GM12878 (cell line): ENCODE measurements around the gene HLA-DRA. TPM values are rescaled to one million over a fixed set of nuclear protein-coding genes. Genes with fewer than 3 reads are reported as not detected.
A peak's percentile ranks its signal among the peaks of the same experiment; 100 is the strongest.

Experiments used
- ATAC-seq: fragments of 200-7000 bp; cut with Tn5 transposase; 3 replicates; pipeline ENCODE4 v1.9.1; 2020; ENCODE audit warnings: mild to moderate bottlenecking, moderate library complexity
- BruUV-seq: library from RNA; stranded (reverse); fragments of 400-500 nt; replicated peaks from 2 replicates; lab custom pipeline; 2021; lab: Mats Ljungman, UMichigan
- CTCF ChIA-PET: fragments of 300-600 bp; sonication (Branson Sonifier 250); formaldehyde crosslinking; extraction: SDS; loops from one replicate; lab custom pipeline; 2021; ENCODE audit warnings: inconsistent platforms; lab: Yijun Ruan, JAX
- POLR2A ChIA-PET: fragments of 350-600 bp; formaldehyde crosslinking; extraction: SDS; loops from one replicate; lab custom pipeline; 2021; ENCODE audit warnings: inconsistent platforms; lab: Charles Lee
- RAD21 ChIA-PET: fragments of 300-600 bp; sonication (Branson Sonifier 250); formaldehyde crosslinking; loops from one replicate; lab custom pipeline; 2023; ENCODE audit warnings: antibody characterized with exemption; ENCODE audit not compliant: unreplicated experiment; lab: Charles Lee
- SMC1A ChIA-PET: fragments of 300-600 bp; sonication (Branson Sonifier 250); formaldehyde crosslinking; loops from one replicate; lab custom pipeline; 2023; ENCODE audit not compliant: unreplicated experiment, uncharacterized antibody; lab: Charles Lee
- DNase-seq: peaks from one replicate; pipeline ENCODE4 v3.0.0-alpha.2; 2011; ENCODE audit warnings: low read depth, low spot score
- FAIRE-seq: peaks from 3 replicates; lab custom pipeline; 2011; peaks lifted over from hg19 to GRCh38; lab: Jason Lieb, UNC
- H2AFZ ChIP-seq: 2 replicates; pipeline ENCODE4 v1.6.0; 2011; ENCODE audit warnings: low read depth, low read length, control low read depth; ENCODE audit not compliant: control insufficient read depth
- H3K27ac ChIP-seq: 2 replicates; pipeline ENCODE4 v1.5.1; 2011; ENCODE audit warnings: control low read depth; ENCODE audit not compliant: control insufficient read depth, insufficient read depth
- H3K27me3 ChIP-seq, 2 experiments: replicated peaks in 1 of 2; 2 replicates each; pipeline versions ENCODE4 v1.6.0 to v1.6.1; 2011; ENCODE audit warnings: low read length in 1 of 2; ENCODE audit not compliant: control insufficient read depth in 2 of 2, insufficient read depth in 2 of 2
- H3K36me3 ChIP-seq, 2 experiments: 2 replicates each; pipeline ENCODE4 v1.5.1; 2011; ENCODE audit warnings: low read length in 1 of 2; ENCODE audit not compliant: control insufficient read depth in 2 of 2, insufficient read depth in 2 of 2
- H3K4me1 ChIP-seq: 2 replicates; pipeline ENCODE4 v1.6.1; 2011; ENCODE audit warnings: mild to moderate bottlenecking, low read length, moderate library complexity, mixed read lengths; ENCODE audit not compliant: control insufficient read depth, insufficient read depth
- H3K4me2 ChIP-seq: 2 replicates; pipeline ENCODE4 v1.6.0; 2011; ENCODE audit warnings: control low read depth; ENCODE audit not compliant: control insufficient read depth, insufficient read depth
- H3K4me3 ChIP-seq: fragments of 200-600 bp; sonication (generic); 2 replicates; pipeline ENCODE4 v1.5.1; 2016
- H3K79me2 ChIP-seq: 2 replicates; pipeline ENCODE4 v1.6.0; 2011; ENCODE audit warnings: low read length; ENCODE audit not compliant: control insufficient read depth, insufficient read depth
- H3K9ac ChIP-seq: 2 replicates; pipeline ENCODE4 v1.8.0; 2011; ENCODE audit warnings: low read length, control low read depth, mixed read lengths; ENCODE audit not compliant: control insufficient read depth, insufficient read depth
- H3K9me3 ChIP-seq: replicated peaks from 3 replicates; pipeline ENCODE4 v1.5.1; 2011; ENCODE audit warnings: mild to moderate bottlenecking, low read length; ENCODE audit not compliant: control insufficient read depth, insufficient read depth
- H4K20me1 ChIP-seq: 2 replicates; pipeline ENCODE4 v1.6.0; 2011; ENCODE audit not compliant: control insufficient read depth, insufficient read depth
- BMI1 ChIP-seq: fragments of 450-650 bp; IDR thresholded peaks from 2 replicates; pipeline ENCODE4 v1.6.1; 2016; ENCODE audit warnings: mild to moderate bottlenecking, moderate library complexity, borderline replicate concordance
- CBFB ChIP-seq: IDR thresholded peaks from 2 replicates; pipeline ENCODE4 v1.6.1; 2016; ENCODE audit warnings: antibody characterized with exemption, low read depth
- POLR2A ChIP-seq: IDR thresholded peaks from 2 replicates; pipeline ENCODE4 v1.6.1; 2011; ENCODE audit warnings: low read depth, mild to moderate bottlenecking, low read length
- POLR2AphosphoS2 ChIP-seq: IDR thresholded peaks from 2 replicates; pipeline ENCODE4 v1.6.1; 2011; ENCODE audit warnings: low read depth, mild to moderate bottlenecking, low read length, improper control_type of control experiment, moderate library complexity
- POLR2AphosphoS5 ChIP-seq: IDR thresholded peaks from 2 replicates; pipeline ENCODE4 v1.6.1; 2011; ENCODE audit warnings: mild to moderate bottlenecking, low read length, inconsistent platforms
- POU2F2 ChIP-seq: IDR thresholded peaks from 3 replicates; pipeline ENCODE4 v1.6.1; 2011; ENCODE audit warnings: low read depth, mild to moderate bottlenecking, low read length, borderline replicate concordance
- REST ChIP-seq: IDR thresholded peaks from 2 replicates; pipeline ENCODE4 v1.6.1; 2012; ENCODE audit warnings: mild to moderate bottlenecking, low read depth, low read length
- TCF7 ChIP-seq: IDR thresholded peaks from 2 replicates; pipeline ENCODE4 v1.6.1; 2014; ENCODE audit warnings: antibody characterized with exemption, borderline replicate concordance
- ZZZ3 ChIP-seq: IDR thresholded peaks from 2 replicates; pipeline ENCODE4 v1.6.1; 2011; ENCODE audit warnings: low read depth; ENCODE audit not compliant: control insufficient read depth, insufficient read length
- WGBS: methylation state at CpG from one replicate; pipeline ENCODE4 v1.1.6; 2016; ENCODE audit warnings: low lambda C conversion rate; ENCODE audit not compliant: insufficient replicate concordance, insufficient coverage; ENCODE audit errors: missing lambda C conversion rate; 5-methylcytosine and 5-hydroxymethylcytosine counted together
- in situ Hi-C: fragments of 300-500 bp; cut with MboI; formaldehyde crosslinking; loops from 9 replicates; pipeline ENCODE4 v1.14.3; 2018; ENCODE audit warnings: mixed read lengths
- intact Hi-C: fragments of 100-400 bp; cut with micrococcal nuclease; formaldehyde crosslinking; loops from one replicate; pipeline ENCODE4 v1.14.2; 2022; ENCODE audit not compliant: unreplicated experiment
- polyA plus RNA-seq, 11 experiments: library from polyadenylated mRNA; depleted of rRNA in 4 of 11; unstranded in 6 of 11; stranded (reverse) in 5 of 11; fragments of >200 nt; fragmentation: Nextera tagmentation in 4 of 11; fragmentation: Illumina TruSeq in 1 of 11; extraction: Ambion mirVana in 4 of 11; extraction: Trizol in 1 of 11; gene quantifications; 1 replicate in 1 of 11; 2 replicates in 10 of 11; pipeline versions ENCODE4 v1.2.1 to v1.2.3, GENCODE V29; 2011 to 2016; ENCODE audit warnings: inconsistent platforms in 2 of 11, missing spikeins in 2 of 11, low read depth in 1 of 11
- total RNA-seq, 4 experiments: library from RNA; depleted of rRNA in 3 of 4; stranded (reverse); fragments of >200 nt in 3 of 4; fragmentation: Illumina TruSeq in 1 of 4; extraction: Trizol in 1 of 4; gene quantifications; 2 replicates each; pipeline versions ENCODE4 v1.2.1 to v1.2.3, GENCODE V29; 2013 to 2021

Gene HLA-DRA
- total and polyA plus RNA-seq, 10 of the 15 experiments (the other 5 are each of a cell fraction or from before 2014, with no cell fraction given) = 2,040 to 7,093 (median 2,859) TPM

DNA sequence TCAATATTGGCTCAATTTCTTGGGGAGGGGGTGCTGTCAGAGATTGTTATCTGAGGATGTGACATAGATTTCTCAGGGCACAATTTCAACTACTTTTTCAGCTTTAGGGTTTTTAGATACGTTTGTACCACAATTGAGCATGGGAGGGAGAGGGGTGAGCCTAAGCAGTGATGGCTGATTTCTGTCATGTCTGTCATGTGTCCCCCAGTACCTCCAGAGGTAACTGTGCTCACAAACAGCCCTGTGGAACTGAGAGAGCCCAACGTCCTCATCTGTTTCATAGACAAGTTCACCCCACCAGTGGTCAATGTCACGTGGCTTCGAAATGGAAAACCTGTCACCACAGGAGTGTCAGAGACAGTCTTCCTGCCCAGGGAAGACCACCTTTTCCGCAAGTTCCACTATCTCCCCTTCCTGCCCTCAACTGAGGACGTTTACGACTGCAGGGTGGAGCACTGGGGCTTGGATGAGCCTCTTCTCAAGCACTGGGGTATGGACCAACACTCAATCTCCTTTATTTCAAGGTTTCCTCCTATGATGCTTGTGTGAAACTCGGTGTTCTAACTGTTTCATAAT lies 3.4 kb downstream of the HLA-DRA start (continued):
- TF ChIP-seq REST (no peak), POLR2A (peak; percentile 59; the same call in 1 of the 2 replicates), POLR2AphosphoS5 (peak; percentile 68), POLR2AphosphoS2 (no peak)

DNA sequence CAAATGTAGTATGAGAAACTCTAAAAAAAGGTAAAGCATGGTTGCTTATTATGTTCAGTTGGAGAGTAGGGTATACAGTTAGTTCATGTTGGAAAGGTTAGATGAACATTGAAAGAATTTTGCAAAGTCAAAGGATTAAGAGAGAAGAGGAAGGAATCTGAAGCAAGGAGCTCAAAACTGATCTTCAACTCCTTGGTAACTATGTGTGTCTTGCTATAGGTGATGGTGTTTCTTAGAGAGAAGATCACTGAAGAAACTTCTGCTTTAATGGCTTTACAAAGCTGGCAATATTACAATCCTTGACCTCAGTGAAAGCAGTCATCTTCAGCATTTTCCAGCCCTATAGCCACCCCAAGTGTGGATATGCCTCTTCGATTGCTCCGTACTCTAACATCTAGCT lies 4.7 kb downstream of the HLA-DRA start:
- TF ChIP-seq CBFB (0 out of 2 replicates have a peak, but pooled peaks have one; percentile 5), ZZZ3 (no peak), POU2F2 (0 out of 3 replicates have a peak, but pooled peaks have one; percentile 5), BMI1 (0 out of 2 replicates have a peak, but pooled peaks have one; percentile 35), TCF7 (no peak)
- TF ChIP-seq, all 136 proteins: peak for 3
- Histone ChIP-seq H3K27ac (no peak overlapping the region), H3K36me3 (peaks cover 16 to 32% of the 10 kb centered on the region in 2 experiments), H4K20me1 (peaks cover 9% of the 10 kb centered on the region), H3K4me1 (peaks cover 4% of the 10 kb centered on the region; the same call in 1 of the 2 replicates), H3K9me3 (no peaks in the 10 kb centered on the region), H3K4me3 (no peak overlapping the region), H3K9ac (no peak overlapping the region), H2AFZ (no peak overlapping the region), H3K27me3 (no peaks in the 10 kb centered on the region), H3K4me2 (no peak overlapping the region), H3K79me2 (peaks cover 39% of the 10 kb centered on the region)
- no TSS peak for BruUV-seq
- intact Hi-C loops (no loop called here), in situ Hi-C loops (no loop called here)
- DNase-seq (no peak), ATAC-seq (no peak), FAIRE-seq (no peak)
- ChIA-PET RAD21 (interaction anchor here (1.0 kb wide), 1 partner anchor 16 kb away, joined by 5 read pairs; no protein-coding TSS in a partner anchor), POLR2A (interaction anchor here (8.4 kb wide), 1 partner anchor 16 kb away, joined by 64 read pairs; no protein-coding TSS in a partner anchor), CTCF (interaction anchor here (1.1 kb wide), 1 partner anchor 256 kb away, joined by 3 read pairs; no protein-coding TSS in a partner anchor), SMC1A (interaction anchor here (0.8 to 1.7 kb wide), 2 partner anchors 16 to 18 kb away, joined by 4 to 5 read pairs; no protein-coding TSS in a partner anchor)
- WGBS = 65% methylated on average over 2 of the region's 2 CpGs
